ENCODE results near the gene SMC6. TPM values are rescaled to one million over a fixed set of nuclear protein-coding genes. Genes with fewer than 3 reads are reported as not detected.

Gene SMC6
- total RNA-seq, 1 experiment from 2014 or later = 40.3 TPM

DNA sequence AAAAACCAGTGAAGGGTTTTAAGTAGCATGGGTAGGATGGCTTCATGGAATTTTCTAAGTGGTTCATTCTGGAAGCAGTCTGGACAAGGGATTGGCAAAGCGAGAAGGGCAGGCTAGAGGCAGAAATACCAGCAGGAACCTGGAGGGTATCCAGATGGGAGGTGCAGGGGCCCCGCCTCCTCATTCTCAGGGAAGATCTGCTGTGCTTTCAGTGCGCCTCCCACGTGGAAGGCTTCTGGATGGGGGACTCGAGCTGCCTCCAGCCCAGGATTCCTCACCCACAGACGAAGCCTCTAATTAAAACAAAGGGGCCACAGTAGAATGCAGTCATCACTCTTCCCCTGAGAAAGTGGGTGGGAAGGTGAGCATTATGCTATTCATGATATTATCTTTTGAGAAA is 133.3 kb downstream of the SMC6 start:
- Histone ChIP-seq H2BK12ac (ENCODE audit: insufficient read length, low read depth, low read length) (no peak overlapping the region), H2BK120ac (ENCODE audit: low read depth, low read length, poor library complexity, severe bottlenecking) (no peak overlapping the region), H3K23me2 (ENCODE audit: insufficient read length, low read depth, low read length, poor library complexity, severe bottlenecking) (no peaks in the 10 kb centered on the region), H4K20me1 (ENCODE audit: control insufficient read depth, insufficient read depth, insufficient read length) (peaks cover 2% of the 10 kb centered on the region), H3K27me3 (ENCODE audit: insufficient read depth, low read length) (no peaks in the 10 kb centered on the region), H3K9me3 (ENCODE audit: control insufficient read depth, low read depth, low read length) (no peaks in the 10 kb centered on the region), H4K8ac (replicated peaks; ENCODE audit: insufficient read length, low read depth, low read length) (no peak overlapping the region), H3K56ac (ENCODE audit: insufficient read length, low read depth, low read length) (no peak overlapping the region), H3K9ac (ENCODE audit: extremely low read depth, insufficient read length, low read length) (no peak overlapping the region), H3K18ac (ENCODE audit: insufficient read length, low read depth, low read length) (no peak overlapping the region), H3K27ac (ENCODE audit: insufficient read length, low read depth, low read length) (no peak overlapping the region), H3K23ac (ENCODE audit: insufficient read length, low read depth, low read length) (no peak overlapping the region), H3T11ph (ENCODE audit: low read length) (no peak overlapping the region), H2AFZ (ENCODE audit: low read length) (no peak overlapping the region), H3K14ac (ENCODE audit: insufficient read depth, low read length) (no peak overlapping the region), H3K79me2 (ENCODE audit: insufficient read depth, low read length) (no peaks in the 10 kb centered on the region), H3K4me2 (ENCODE audit: insufficient read depth, insufficient read length, low read length) (no peak overlapping the region), H4K91ac (ENCODE audit: insufficient read length, low read depth, low read length) (no peak overlapping the region), H2AK5ac (ENCODE audit: insufficient read length, low read length) (no peak overlapping the region), H2BK15ac (ENCODE audit: low read depth, low read length) (no peak overlapping the region), H3K79me1 (ENCODE audit: insufficient read depth, low read depth, low read length, poor library complexity, severe bottlenecking) (no peaks in the 10 kb centered on the region), H2BK5ac (ENCODE audit: insufficient read length, low read length) (no peak overlapping the region), H3K4me1 (ENCODE audit: insufficient read depth, low read length) (peaks cover 5% of the 10 kb centered on the region; the same call in 1 of the 2 replicates), H3K4ac (ENCODE audit: low read depth, low read length) (no peak overlapping the region), H2BK20ac (ENCODE audit: low read depth, low read length, poor library complexity, severe bottlenecking) (no peak overlapping the region), H4K5ac (ENCODE audit: insufficient read length, low read depth, low read length) (no peak overlapping the region)
- Mint-ChIP-seq H3K9me3 (peaks cover 4 to 7% of the 10 kb centered on the region in 2 experiments; a peak in 4 of 5 replicates), H3K27me3 (ENCODE audit: low read depth) (no peaks in the 10 kb centered on the region; the same call in 1 of the 2 replicates), H3K27ac (no peak overlapping the region), H3K4me3 (no peak overlapping the region), H3K4me1 (peaks cover 20 to 22% of the 10 kb centered on the region in 2 experiments), H3K36me3 (ENCODE audit: insufficient read depth in 1 of 3, low read depth in 3 of 3) (peaks cover 7 to 25% (median 12%) of the 10 kb centered on the region in 3 experiments)
- TF ChIP-seq, protein P1, sequence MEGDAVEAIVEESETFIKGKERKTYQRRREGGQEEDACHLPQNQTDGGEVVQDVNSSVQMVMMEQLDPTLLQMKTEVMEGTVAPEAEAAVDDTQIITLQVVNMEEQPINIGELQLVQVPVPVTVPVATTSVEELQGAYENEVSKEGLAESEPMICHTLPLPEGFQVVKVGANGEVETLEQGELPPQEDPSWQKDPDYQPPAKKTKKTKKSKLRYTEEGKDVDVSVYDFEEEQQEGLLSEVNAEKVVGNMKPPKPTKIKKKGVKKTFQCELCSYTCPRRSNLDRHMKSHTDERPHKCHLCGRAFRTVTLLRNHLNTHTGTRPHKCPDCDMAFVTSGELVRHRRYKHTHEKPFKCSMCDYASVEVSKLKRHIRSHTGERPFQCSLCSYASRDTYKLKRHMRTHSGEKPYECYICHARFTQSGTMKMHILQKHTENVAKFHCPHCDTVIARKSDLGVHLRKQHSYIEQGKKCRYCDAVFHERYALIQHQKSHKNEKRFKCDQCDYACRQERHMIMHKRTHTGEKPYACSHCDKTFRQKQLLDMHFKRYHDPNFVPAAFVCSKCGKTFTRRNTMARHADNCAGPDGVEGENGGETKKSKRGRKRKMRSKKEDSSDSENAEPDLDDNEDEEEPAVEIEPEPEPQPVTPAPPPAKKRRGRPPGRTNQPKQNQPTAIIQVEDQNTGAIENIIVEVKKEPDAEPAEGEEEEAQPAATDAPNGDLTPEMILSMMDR (conservative IDR thresholded peaks at IDR 0.05) = no peak
- no CpG with 5 or more reads among the region's 6 CpGs for WGBS (ENCODE audit: extremely low coverage, insufficient read length, low lambda C conversion rate)
- peak; percentile 38 for DNase-seq
